Measurements from ENCODE around the gene IPO13.

GRCh38 chr1:43932786-43933385 lies 13.9 kb upstream of the IPO13 start:
- TF ChIP-seq, protein P1, sequence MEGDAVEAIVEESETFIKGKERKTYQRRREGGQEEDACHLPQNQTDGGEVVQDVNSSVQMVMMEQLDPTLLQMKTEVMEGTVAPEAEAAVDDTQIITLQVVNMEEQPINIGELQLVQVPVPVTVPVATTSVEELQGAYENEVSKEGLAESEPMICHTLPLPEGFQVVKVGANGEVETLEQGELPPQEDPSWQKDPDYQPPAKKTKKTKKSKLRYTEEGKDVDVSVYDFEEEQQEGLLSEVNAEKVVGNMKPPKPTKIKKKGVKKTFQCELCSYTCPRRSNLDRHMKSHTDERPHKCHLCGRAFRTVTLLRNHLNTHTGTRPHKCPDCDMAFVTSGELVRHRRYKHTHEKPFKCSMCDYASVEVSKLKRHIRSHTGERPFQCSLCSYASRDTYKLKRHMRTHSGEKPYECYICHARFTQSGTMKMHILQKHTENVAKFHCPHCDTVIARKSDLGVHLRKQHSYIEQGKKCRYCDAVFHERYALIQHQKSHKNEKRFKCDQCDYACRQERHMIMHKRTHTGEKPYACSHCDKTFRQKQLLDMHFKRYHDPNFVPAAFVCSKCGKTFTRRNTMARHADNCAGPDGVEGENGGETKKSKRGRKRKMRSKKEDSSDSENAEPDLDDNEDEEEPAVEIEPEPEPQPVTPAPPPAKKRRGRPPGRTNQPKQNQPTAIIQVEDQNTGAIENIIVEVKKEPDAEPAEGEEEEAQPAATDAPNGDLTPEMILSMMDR (IDR thresholded peaks at IDR 0.05) = no peak
- TF ChIP-seq POLR2A (IDR thresholded peaks at IDR 0.05) = no peak
- TF ChIP-seq EP300 (IDR thresholded peaks at IDR 0.05; ENCODE audit: low read depth) = no peak
- TF ChIP-seq POLR2AphosphoS5 (IDR thresholded peaks at IDR 0.05) = no peak

All from transverse colon (tissue), 4 donors.